GM19467 (cell line): Measurements from ENCODE around the gene RMI2.
"Not testable (repeated sequence)": the region's sequence is repeated elsewhere in the genome, so short reads cannot be mapped to it uniquely, and the experiment has no call there.

Experiments used
- ATAC-seq: cut with Tn5 transposase; IDR thresholded peaks from one replicate; pipeline ENCODE4 v1.9.1; 2021; ENCODE audit warnings: mild to moderate bottlenecking, moderate library complexity; ENCODE audit not compliant: unreplicated experiment

Gene RMI2

GRCh38 chr16:11350921-11351335 is 5.7 kb downstream of the RMI2 start:
- ATAC-seq, result no peak

- no peak for ATAC-seq
These were observed 7.9 kb downstream of the RMI2 start for GRCh38 chr16:11353158-11353557.

- peak; percentile 28 for ATAC-seq
These were observed 9.1 kb downstream of the RMI2 start for GRCh38 chr16:11354407-11354732.

GRCh38 chr16:11354733-11355574 is 9.7 kb downstream of the RMI2 start:
- ATAC-seq, result peak; percentile 55

- no peak for ATAC-seq
These were observed 10.6 kb downstream of the RMI2 start for GRCh38 chr16:11355862-11356261.

GRCh38 chr16:11356573-11357331 is 11.5 kb downstream of the RMI2 start:
- ATAC-seq, result no peak

- no peak for ATAC-seq
These were observed 13.3 kb downstream of the RMI2 start for GRCh38 chr16:11358531-11358930.

GRCh38 chr16:11359370-11359769 is 14.1 kb downstream of the RMI2 start:
- ATAC-seq, result no peak

- no peak for ATAC-seq
These were observed 15.5 kb downstream of the RMI2 start for GRCh38 chr16:11360641-11361373.

GRCh38 chr16:11361701-11362451 is 16.6 kb downstream of the RMI2 start:
- no peak for ATAC-seq

- no peak for ATAC-seq
These were observed 18.6 kb downstream of the RMI2 start for GRCh38 chr16:11363927-11364258.

- no peak for ATAC-seq
These were observed 22.2 kb downstream of the RMI2 start for GRCh38 chr16:11367483-11367906.

GRCh38 chr16:11370084-11370931 is 25.0 kb downstream of the RMI2 start:
- peak; percentile 54 for ATAC-seq

- not testable (repeated sequence) for ATAC-seq
These were observed 25.6 kb downstream of the RMI2 start for GRCh38 chr16:11370932-11371279.

- no peak for ATAC-seq
These were observed 27.0 kb downstream of the RMI2 start for GRCh38 chr16:11372073-11372828.

GRCh38 chr16:11372829-11373306 is 27.6 kb downstream of the RMI2 start:
- ATAC-seq, result no peak

- no peak for ATAC-seq
These were observed 29.0 kb downstream of the RMI2 start for GRCh38 chr16:11374255-11374654.

GRCh38 chr16:11377154-11377553 is 31.9 kb downstream of the RMI2 start:
- ATAC-seq, result no peak

GRCh38 chr16:11378951-11379350 is 33.7 kb downstream of the RMI2 start:
- not testable (repeated sequence) for ATAC-seq
